Measurements from ENCODE around the gene MAPKAPK2.

DNA sequence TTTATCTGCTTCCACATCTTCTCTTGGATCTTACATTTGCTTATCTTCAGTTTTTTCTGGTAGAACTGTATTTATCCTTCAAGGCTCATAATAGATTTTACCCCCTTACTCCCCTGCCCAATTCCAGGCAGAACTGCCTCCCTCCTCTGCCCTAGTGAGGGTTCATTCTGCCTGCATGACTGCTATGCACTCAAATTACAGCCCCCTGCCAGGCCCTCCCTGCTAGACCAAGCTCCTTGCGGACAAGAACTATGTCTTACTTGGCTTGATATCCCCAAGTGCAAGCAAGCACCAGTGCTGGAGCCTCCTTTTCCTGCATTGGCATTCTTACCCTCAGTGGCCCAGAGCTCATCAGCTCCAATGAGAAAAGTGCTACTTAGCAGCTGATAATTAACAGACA is 18.1 kb downstream of the MAPKAPK2 start:
- no peak for TF ChIP-seq ZNF394 (tag by site-specific recombination; IDR thresholded peaks at IDR 0.05; ENCODE audit: borderline replicate concordance)
- TF ChIP-seq MYNN (tag by site-specific recombination; IDR thresholded peaks at IDR 0.05; ENCODE audit: borderline replicate concordance) = no peak
- no peak for TF ChIP-seq ZFP3 (tag by site-specific recombination; IDR thresholded peaks at IDR 0.05; ENCODE audit: low read depth)

Data from HEK293 (cell line).